ENCODE data around the gene PLD3. TPM values are rescaled to one million over a fixed set of nuclear protein-coding genes. Genes with fewer than 3 reads are reported as not detected.

The PLD3 gene
- total RNA-seq, 3 donors from 2014 or later, result 120 to 158 (median 120) TPM

DNA sequence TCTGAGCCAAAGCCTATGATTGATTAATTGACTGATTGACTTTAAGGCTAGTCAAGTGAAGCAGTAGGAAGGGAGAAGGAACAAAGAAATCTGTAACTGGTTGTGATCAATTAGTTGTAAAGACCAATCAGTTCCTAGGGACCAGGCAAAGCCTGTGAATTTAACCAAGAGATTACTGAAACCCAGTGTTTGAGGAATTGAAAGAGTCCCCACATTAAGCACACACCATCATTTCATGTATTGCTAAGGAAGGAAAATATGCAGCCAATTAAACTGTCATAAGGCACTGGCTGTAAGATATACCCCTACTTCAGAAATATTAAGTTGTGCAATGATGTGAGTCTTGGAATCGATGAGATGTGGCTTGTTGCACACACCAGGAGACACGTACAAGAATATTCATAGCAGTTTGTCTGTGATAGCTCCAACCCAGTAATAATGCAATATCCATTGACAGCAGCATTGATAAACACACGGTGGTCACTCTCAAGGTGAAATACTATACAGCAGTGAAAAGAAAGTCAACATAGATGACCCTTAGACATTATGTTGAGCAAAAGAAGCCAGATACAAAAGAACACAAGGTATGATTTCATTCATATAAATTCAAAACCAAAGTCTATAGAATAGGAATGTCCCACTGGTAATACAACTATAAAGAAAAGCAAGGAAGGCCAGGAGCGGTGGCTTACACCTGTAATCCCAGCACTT lies 9.3 kb upstream of the PLD3 start:
- Histone ChIP-seq H3K4me3 (no peak overlapping the region), H3K4me1 (ENCODE audit: low read depth) (no peaks in the 10 kb centered on the region), H3K36me3 (ENCODE audit: low read depth) (no peaks in the 10 kb centered on the region), H3K9me3 (no peaks in the 10 kb centered on the region)
- DNase-seq (no peak), ATAC-seq (no peak)
- intact Hi-C loops (cut with DNase I, micrococcal nuclease), result no loop called here
- TF ChIP-seq, protein P1, sequence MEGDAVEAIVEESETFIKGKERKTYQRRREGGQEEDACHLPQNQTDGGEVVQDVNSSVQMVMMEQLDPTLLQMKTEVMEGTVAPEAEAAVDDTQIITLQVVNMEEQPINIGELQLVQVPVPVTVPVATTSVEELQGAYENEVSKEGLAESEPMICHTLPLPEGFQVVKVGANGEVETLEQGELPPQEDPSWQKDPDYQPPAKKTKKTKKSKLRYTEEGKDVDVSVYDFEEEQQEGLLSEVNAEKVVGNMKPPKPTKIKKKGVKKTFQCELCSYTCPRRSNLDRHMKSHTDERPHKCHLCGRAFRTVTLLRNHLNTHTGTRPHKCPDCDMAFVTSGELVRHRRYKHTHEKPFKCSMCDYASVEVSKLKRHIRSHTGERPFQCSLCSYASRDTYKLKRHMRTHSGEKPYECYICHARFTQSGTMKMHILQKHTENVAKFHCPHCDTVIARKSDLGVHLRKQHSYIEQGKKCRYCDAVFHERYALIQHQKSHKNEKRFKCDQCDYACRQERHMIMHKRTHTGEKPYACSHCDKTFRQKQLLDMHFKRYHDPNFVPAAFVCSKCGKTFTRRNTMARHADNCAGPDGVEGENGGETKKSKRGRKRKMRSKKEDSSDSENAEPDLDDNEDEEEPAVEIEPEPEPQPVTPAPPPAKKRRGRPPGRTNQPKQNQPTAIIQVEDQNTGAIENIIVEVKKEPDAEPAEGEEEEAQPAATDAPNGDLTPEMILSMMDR (IDR thresholded peaks at IDR 0.05), result no peak

DNA sequence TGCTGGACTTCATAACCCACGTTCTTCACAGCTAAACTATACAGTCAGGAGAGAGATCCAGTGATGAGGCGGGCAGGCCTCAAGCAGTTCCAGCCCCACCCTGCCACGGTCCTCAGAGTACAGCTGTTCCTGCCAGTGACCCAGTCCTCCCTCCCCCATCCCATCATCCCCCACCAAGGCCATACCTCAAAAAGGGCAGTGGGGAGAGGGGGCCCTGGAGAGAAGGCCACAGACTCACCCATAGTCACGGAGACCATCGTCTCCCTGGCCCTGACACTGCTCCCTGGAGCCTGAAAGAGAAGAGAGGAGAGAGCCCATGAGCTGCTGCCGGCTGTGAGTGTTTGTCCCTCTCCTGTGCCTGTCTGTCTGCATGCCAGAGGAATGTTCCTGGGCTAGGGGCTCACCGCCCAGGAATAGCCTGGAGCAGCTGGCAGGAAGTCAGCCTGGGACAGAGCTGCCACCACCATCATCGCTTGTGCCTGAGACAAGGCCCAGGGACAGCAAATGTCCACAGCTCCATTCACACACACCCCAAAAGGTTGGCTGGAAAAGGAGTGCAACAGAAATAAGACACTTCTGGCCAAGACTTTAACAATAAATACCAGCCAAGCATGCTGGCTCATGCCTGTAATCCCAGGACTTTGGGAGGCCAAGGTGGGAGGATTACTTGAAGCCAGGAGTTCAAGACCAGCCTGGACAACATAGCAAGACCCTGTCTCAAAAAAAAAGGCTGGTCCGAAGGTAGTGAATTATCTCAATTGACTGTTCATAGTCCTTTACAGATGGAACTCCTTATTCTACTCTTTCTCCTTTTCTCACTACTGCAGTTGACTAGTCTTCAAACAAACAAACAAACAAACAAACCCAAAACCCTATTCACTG lies 6.7 kb upstream of the PLD3 start:
- Histone ChIP-seq H3K9me3 (no peaks in the 10 kb centered on the region), H3K4me1 (ENCODE audit: low read depth) (no peaks in the 10 kb centered on the region), H3K36me3 (ENCODE audit: low read depth) (no peaks in the 10 kb centered on the region), H3K4me3 (no peak overlapping the region)
- intact Hi-C loops (cut with DNase I, micrococcal nuclease), result no loop called here
- ATAC-seq, result no peak
- TF ChIP-seq, protein P1 (IDR thresholded peaks at IDR 0.05), result no peak
- DNase-seq, result no peak

DNA sequence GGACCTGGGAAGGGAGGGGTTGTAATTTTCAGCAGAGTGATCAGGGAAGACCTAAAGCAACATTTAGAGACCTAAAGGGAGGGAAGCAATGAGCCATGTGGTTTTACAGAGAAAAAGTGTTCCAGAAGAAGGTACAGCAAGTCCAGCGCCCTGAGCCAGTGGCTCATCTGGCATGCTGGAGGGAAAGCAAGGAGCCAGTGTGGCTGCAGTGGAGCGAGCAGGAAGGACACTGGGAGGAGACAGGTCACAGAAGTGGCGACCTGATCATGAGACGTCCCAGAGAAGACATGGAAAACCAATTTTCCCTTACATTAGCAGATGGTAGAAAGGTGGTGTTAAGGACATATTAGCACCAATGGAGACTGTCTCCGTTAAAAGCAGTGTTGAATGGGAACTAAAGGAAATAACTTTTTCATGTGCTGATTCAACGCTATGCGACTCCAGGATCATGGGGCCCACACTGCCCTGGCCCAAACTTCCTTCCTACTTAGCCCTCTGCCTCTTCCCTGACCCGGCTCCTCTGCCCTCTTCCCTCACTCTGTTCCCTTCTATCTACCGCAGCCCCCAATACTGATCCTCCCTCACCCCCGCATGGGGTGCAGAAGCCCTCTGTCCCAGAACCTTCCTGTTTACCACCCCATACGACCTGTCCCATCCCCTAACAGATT lies 5.7 kb upstream of the PLD3 start:
- H3K36me3 ChIP-seq (ENCODE audit: low read depth), result no peaks in the 10 kb centered on the region
- intact Hi-C loops (cut with DNase I, micrococcal nuclease), result no loop called here
- H3K4me1 ChIP-seq (ENCODE audit: low read depth), result no peaks in the 10 kb centered on the region
- ATAC-seq, result no peak
- no peak overlapping the region for H3K4me3 ChIP-seq
- DNase-seq, result no peak
- no peaks in the 10 kb centered on the region for H3K9me3 ChIP-seq
- TF ChIP-seq, protein P1 (IDR thresholded peaks at IDR 0.05), result no peak

DNA sequence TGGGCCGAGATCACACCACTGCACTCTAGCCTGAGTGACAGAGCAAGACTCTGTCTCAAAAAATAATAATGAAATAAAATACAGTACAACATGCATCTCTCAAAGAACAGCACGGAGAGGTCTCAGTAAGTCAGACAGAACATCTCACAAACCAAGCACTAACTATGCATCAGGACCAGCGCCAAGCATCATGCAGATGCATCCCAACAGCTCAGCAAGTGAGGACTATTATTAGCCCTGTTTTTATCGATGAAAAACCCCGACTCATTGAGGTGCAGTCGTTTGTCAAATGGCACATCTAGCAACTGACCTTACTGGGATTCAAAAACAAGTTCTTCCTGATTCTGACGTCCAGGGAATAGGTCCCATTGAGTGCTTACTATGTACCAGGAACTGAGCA lies 4.1 kb upstream of the PLD3 start:
- TF ChIP-seq, protein P1 (IDR thresholded peaks at IDR 0.05), result no peak
- intact Hi-C loops (cut with DNase I, micrococcal nuclease), result no loop called here
- Histone ChIP-seq H3K9me3 (no peaks in the 10 kb centered on the region), H3K4me3 (no peak overlapping the region), H3K4me1 (ENCODE audit: low read depth) (peaks cover 7% of the 10 kb centered on the region), H3K36me3 (ENCODE audit: low read depth) (no peaks in the 10 kb centered on the region)
- DNase-seq (no peak), ATAC-seq (no peak)

DNA sequence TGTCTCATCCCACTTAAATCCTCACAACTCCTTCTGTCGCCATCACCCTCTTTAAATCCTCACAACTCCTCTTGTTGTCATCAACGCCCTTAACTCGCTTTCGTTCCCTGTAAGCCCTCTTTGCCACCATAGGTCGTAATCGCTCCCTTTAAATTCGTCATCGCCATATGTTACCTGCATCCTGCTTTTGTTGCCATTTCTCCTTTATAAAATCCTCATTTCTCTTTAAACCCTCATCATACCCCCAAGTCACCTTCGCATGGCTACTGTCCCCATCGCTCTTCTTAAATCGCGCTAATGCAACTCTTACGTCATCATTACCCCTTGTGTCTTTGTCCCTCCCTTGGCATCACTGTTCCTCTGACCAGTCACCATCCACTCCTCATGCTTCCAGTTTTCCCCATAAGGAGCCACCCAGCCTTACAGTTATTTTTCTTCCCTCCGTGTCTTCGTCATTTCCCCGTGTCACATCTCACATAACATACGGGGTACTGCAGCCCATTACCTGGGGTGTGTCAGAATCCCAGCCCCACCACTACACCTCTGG lies 539 bp downstream of the PLD3 start:
- Histone ChIP-seq H3K4me3 (peak overlapping the region; percentile 65), H3K36me3 (ENCODE audit: low read depth) (no peaks in the 10 kb centered on the region), H3K4me1 (ENCODE audit: low read depth) (peaks cover 9% of the 10 kb centered on the region), H3K9me3 (no peaks in the 10 kb centered on the region)
- ATAC-seq (no peak), DNase-seq (peak in 1 of 3 donors; percentile 23)
- intact Hi-C loops (cut with DNase I, micrococcal nuclease), result no loop called here
- TF ChIP-seq, protein P1 (IDR thresholded peaks at IDR 0.05), result no peak
